Hepatocyte (in vitro differentiated cells): ENCODE results near the gene OR14A16.

ENCODE experiments used
- EZH2 ChIP-seq: fragments of 200-600 bp; sonication (generic); IDR thresholded peaks from 2 replicates; pipeline ENCODE4 v1.6.1; 2016; ENCODE audit warnings: antibody characterized with exemption, mild to moderate bottlenecking, borderline replicate concordance
- TF ChIP-seq, protein P1 (sequence below): fragments of 200-600 bp; sonication (generic); IDR thresholded peaks from 2 replicates; pipeline ENCODE4 v1.5.1; 2016; ENCODE audit warnings: antibody characterized with exemption, mild to moderate bottlenecking; ENCODE audit not compliant: poor library complexity

DNA sequence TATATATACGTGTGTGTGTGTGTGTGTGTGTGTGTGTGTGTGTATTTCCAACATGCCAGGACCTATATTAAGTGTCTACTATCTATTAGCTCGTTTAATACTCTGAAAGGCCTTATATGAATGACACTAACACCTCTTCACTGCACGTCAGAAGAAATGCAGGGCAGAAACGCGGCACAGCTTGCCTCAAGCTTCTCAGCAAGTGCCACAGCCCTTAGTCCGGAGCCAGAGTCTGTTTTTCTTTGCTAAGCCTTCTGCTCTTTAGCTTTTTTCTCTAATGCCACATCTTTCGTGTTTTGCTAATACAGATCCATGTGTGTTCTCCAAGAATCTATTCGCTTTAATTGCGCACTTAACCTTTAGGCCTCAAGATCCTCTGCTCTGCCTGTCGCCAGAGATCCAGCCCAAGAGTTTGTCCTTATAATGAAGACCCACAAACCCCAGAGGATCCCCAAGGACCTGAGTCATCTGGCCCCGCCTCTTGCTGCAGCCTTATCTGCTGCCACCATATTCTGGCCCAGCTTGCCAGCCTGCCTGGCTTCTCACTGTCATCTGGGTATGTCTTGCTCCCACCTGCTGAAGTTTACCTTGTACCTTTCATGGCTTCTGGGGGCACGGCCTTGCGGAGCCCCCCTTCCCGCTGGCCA is 31.1 kb upstream of the OR14A16 start:
- TF ChIP-seq, protein P1, sequence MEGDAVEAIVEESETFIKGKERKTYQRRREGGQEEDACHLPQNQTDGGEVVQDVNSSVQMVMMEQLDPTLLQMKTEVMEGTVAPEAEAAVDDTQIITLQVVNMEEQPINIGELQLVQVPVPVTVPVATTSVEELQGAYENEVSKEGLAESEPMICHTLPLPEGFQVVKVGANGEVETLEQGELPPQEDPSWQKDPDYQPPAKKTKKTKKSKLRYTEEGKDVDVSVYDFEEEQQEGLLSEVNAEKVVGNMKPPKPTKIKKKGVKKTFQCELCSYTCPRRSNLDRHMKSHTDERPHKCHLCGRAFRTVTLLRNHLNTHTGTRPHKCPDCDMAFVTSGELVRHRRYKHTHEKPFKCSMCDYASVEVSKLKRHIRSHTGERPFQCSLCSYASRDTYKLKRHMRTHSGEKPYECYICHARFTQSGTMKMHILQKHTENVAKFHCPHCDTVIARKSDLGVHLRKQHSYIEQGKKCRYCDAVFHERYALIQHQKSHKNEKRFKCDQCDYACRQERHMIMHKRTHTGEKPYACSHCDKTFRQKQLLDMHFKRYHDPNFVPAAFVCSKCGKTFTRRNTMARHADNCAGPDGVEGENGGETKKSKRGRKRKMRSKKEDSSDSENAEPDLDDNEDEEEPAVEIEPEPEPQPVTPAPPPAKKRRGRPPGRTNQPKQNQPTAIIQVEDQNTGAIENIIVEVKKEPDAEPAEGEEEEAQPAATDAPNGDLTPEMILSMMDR = no peak
- TF ChIP-seq EZH2 = no peak
